NT2/D1 (cell line): ENCODE data around the gene ZNF689.

Experiments used
- SUZ12 ChIP-seq: IDR thresholded peaks from 2 replicates; pipeline ENCODE4 v1.6.1; 2011; ENCODE audit not compliant: insufficient read length, insufficient read depth; ENCODE audit errors: extremely low read depth
- YY1 ChIP-seq: IDR thresholded peaks from 2 replicates; pipeline ENCODE4 v1.6.1; 2011; ENCODE audit not compliant: insufficient read length, insufficient read depth
- ZNF274 ChIP-seq: IDR thresholded peaks from 2 replicates; pipeline ENCODE4 v1.6.1; 2011; ENCODE audit warnings: mild to moderate bottlenecking, low read depth, low read length

DNA sequence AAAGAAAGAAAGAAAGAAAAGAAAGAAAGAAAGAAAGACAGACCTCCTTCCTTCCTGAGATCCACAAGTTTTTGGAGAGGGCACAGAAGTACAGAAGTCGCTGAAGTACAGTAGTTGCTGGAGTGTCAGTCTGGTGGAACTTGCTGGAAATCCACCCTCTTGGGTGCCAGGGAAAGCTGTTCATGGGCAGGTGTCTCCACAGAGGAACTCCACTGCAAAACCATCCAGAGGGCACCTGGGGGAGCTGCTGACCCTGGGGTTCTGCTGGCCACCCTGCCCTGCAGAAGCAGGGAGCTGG is 37.0 kb upstream of the ZNF689 start:
- TF ChIP-seq ZNF274 (no peak), SUZ12 (no peak), YY1 (no peak)
